ENCODE results near the gene ADAMTS2. TPM values are rescaled to one million over a fixed set of nuclear protein-coding genes. Genes with fewer than 3 reads are reported as not detected.

ADAMTS2 gene
- total RNA-seq, 4 donors from 2014 or later = 6.0 to 20.9 (median 13.5) TPM

DNA sequence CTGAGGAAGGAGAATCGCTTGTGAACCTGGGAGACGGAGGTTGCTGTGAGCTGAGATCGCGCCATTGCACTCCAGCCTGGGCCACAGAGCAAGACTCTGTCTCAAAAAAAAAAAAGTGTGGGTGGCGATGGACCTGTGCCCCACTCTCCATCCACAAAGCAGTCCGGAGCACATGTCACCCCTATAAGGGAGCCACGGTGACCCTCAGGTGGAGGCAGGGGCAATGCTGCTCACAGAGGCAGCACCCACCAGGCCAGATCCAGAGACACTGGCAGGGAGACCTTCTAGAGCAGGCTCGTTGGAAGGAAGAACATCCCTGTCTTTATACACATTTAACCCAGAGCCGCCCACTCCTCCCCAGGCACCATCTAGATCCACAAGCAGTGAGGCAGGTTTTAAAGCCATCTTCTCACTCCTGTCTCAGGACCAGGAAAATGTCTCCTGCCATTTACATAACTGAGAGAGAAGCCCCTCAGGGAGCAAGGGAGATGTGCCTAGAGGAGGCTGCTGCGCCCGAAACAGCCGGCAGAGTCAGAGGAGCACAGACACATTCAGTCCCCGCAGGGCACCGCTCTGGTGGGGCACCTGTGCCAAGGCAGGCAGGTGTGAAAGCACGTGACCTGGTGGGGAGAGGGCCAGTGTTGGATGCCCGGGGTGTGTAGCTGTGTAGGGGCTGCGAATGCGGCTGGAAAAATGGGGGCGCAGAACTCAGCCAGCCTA, 31.6 kb upstream of the ADAMTS2 start:
- Histone ChIP-seq H3K27ac (no peak overlapping the region), H3K4me1 (no peaks in the 10 kb centered on the region), H3K4me3 (no peak overlapping the region), H3K27me3 (no peaks in the 10 kb centered on the region), H3K36me3 (no peaks in the 10 kb centered on the region), H3K9me3 (no peaks in the 10 kb centered on the region)
- DNase-seq = no peak
- intact Hi-C loops (cut with DNase I; ENCODE audit: low total_unique reads) = no loop called here
- WGBS, 2 donors (ENCODE audit: low coverage in 1 of 2) = 88 to 94% methylated on average over 7 to 19 of the region's 19 CpGs
- TF ChIP-seq EP300 (IDR thresholded peaks at IDR 0.05; ENCODE audit: low read depth) (no peak), POLR2A (IDR thresholded peaks at IDR 0.05) (no peak), POLR2AphosphoS5 (IDR thresholded peaks at IDR 0.05) (no peak)
- TF ChIP-seq, protein P1, sequence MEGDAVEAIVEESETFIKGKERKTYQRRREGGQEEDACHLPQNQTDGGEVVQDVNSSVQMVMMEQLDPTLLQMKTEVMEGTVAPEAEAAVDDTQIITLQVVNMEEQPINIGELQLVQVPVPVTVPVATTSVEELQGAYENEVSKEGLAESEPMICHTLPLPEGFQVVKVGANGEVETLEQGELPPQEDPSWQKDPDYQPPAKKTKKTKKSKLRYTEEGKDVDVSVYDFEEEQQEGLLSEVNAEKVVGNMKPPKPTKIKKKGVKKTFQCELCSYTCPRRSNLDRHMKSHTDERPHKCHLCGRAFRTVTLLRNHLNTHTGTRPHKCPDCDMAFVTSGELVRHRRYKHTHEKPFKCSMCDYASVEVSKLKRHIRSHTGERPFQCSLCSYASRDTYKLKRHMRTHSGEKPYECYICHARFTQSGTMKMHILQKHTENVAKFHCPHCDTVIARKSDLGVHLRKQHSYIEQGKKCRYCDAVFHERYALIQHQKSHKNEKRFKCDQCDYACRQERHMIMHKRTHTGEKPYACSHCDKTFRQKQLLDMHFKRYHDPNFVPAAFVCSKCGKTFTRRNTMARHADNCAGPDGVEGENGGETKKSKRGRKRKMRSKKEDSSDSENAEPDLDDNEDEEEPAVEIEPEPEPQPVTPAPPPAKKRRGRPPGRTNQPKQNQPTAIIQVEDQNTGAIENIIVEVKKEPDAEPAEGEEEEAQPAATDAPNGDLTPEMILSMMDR (IDR thresholded peaks at IDR 0.05) = no peak
- in situ Hi-C loops (cut with MboI; ENCODE audit: low pct_ligation_motif_present in 1 of 4, low pct_unique_long_range_greater_than_20kb in 1 of 4, low sequenced_read_pairs in 3 of 4) = no loop called here

DNA sequence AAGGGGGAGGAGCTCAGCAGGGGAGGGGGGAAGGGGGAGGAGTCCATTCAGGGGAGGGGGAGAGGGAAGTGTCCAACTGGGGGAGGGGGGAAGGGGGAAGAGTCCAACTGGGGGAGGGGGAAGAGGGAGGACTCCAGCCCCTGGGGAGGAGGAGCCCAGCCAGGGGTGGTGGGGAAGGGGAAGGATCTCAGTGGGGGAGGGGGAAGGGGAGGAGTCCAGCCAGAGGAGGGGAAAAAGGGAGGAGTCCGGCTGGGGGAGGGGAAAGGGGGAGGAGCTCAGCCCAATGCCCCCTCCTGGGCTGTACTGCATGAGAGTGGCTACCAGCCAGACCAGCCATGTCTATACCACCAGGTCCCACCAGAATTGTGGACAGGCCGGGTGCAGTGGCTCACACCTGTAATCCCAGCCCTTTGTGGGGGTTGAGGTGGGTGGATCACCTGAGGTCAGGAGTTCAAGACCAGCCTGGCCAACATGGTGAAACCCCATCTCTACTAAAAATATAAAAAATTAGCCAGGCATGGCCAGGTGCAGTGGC, 30.6 kb upstream of the ADAMTS2 start:
- WGBS, 2 donors (ENCODE audit: low coverage in 1 of 2) = 68% methylated on average over 2 of the region's 2 CpGs; no CpG with 5 or more reads in 1 of the 2 donors
- no peak for DNase-seq

DNA sequence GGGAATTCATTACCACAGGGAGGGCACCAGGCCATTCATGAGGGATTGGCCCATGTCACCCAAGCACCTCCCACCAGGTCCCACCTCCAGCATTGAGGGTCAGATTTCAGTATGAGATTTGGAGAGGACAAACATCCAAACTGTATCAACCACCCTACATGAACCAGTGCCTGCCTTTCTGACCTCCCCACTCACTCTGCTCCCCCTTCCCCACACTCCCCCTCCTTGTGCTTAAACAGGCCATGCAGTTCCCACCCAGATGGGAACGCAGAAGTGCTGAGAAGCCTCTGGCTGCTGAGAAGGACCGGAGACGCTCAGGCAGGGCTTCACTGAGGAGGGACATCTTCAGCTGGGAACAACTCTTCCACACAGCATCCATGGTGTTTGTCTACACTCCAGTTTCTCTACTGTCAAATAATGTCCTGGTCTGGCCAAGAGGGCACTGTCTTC, 30.0 kb upstream of the ADAMTS2 start:
- Histone ChIP-seq H3K9me3 (no peaks in the 10 kb centered on the region), H3K27me3 (no peaks in the 10 kb centered on the region), H3K36me3 (no peaks in the 10 kb centered on the region), H3K27ac (no peak overlapping the region), H3K4me3 (no peak overlapping the region), H3K4me1 (no peaks in the 10 kb centered on the region)
- intact Hi-C loops (cut with DNase I; ENCODE audit: low total_unique reads) = no loop called here
- in situ Hi-C loops (cut with MboI; ENCODE audit: low pct_ligation_motif_present in 1 of 4, low pct_unique_long_range_greater_than_20kb in 1 of 4, low sequenced_read_pairs in 3 of 4) = no loop called here
- TF ChIP-seq, protein P1 (IDR thresholded peaks at IDR 0.05) = no peak
- no peak for TF ChIP-seq EP300 (IDR thresholded peaks at IDR 0.05; ENCODE audit: low read depth)
- TF ChIP-seq POLR2A (IDR thresholded peaks at IDR 0.05) = no peak
- TF ChIP-seq POLR2AphosphoS5 (IDR thresholded peaks at IDR 0.05) = no peak
- no peak for DNase-seq
- 83% methylated on average over 3 of the region's 3 CpGs; no CpG with 5 or more reads in 1 of the 2 donors for WGBS, 2 donors (ENCODE audit: low coverage in 1 of 2)

More for the DNA sequence above, 30.6 kb upstream of the ADAMTS2 start:
- intact Hi-C loops (cut with DNase I; ENCODE audit: low total_unique reads) (no loop called here), in situ Hi-C loops (cut with MboI; ENCODE audit: low pct_ligation_motif_present in 1 of 4, low pct_unique_long_range_greater_than_20kb in 1 of 4, low sequenced_read_pairs in 3 of 4) (no loop called here)
- TF ChIP-seq POLR2AphosphoS5 (IDR thresholded peaks at IDR 0.05) (no peak), POLR2A (IDR thresholded peaks at IDR 0.05) (no peak), EP300 (IDR thresholded peaks at IDR 0.05; ENCODE audit: low read depth) (no peak)
- TF ChIP-seq, protein P1 (IDR thresholded peaks at IDR 0.05) = no peak
- Histone ChIP-seq H3K4me1 (no peaks in the 10 kb centered on the region), H3K4me3 (no peak overlapping the region), H3K27ac (no peak overlapping the region), H3K36me3 (no peaks in the 10 kb centered on the region), H3K27me3 (no peaks in the 10 kb centered on the region), H3K9me3 (no peaks in the 10 kb centered on the region)

DNA sequence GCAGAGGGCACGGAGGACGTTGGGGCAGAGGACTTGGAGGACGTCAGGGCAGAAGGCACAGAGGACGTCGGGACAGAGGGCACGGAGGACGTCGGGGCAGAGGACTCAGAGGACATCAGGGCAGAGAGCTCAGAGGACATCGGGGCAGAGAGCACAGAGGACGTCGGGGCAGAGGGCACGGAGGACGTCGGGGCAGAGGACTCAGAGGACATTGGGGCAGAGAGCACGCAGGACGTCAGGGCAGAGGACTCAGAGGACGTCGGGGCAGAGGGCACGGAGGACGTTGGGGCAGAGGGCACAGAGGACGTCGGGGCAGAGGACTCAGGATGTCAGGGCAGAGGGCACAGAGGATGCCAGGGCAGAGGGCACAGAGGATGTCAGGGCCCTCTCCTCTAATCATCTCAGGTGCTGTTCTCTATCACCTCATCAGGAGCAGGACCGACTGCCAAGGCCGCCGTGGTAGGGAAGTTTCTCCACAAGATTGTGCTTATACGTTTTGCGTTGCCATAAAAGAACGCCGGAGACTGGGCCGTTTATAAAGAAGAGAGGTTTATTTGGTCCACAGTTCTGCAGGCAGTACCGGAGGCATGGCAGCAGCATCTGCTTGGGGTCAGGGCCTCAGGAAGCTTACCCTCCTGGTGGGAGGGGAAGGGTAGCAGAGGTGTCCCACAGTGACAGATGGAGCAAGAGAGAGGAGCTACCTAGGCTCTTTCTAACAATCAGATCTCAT, 29.4 kb upstream of the ADAMTS2 start:
- TF ChIP-seq POLR2AphosphoS5 (IDR thresholded peaks at IDR 0.05) (no peak), EP300 (IDR thresholded peaks at IDR 0.05; ENCODE audit: low read depth) (no peak), POLR2A (IDR thresholded peaks at IDR 0.05) (no peak)
- TF ChIP-seq, protein P1 (IDR thresholded peaks at IDR 0.05) = no peak
- Histone ChIP-seq H3K36me3 (no peaks in the 10 kb centered on the region), H3K27ac (no peak overlapping the region), H3K4me1 (no peaks in the 10 kb centered on the region), H3K9me3 (no peaks in the 10 kb centered on the region), H3K27me3 (no peaks in the 10 kb centered on the region), H3K4me3 (no peak overlapping the region)
- in situ Hi-C loops (cut with MboI; ENCODE audit: low pct_ligation_motif_present in 1 of 4, low pct_unique_long_range_greater_than_20kb in 1 of 4, low sequenced_read_pairs in 3 of 4) (no loop called here), intact Hi-C loops (cut with DNase I; ENCODE audit: low total_unique reads) (no loop called here)
- no peak for DNase-seq
- WGBS, 2 donors (ENCODE audit: low coverage in 1 of 2) = 85% methylated on average over 22 to 31 of the region's 31 CpGs

All from transverse colon (tissue), 4 donors.